22Rv1 (cell line): ENCODE measurements around the gene WHRN.

ENCODE experiments used
- H3K27ac ChIP-seq: fragments of 450-650 bp; 2 replicates; pipeline ENCODE4 v1.5.1; 2017
- CTCF ChIP-seq: fragments of 450-650 bp; IDR thresholded peaks from 2 replicates; pipeline ENCODE4 v1.5.1; 2017; ENCODE audit warnings: mild to moderate bottlenecking
- ZFX ChIP-seq: fragments of 450-650 bp; IDR thresholded peaks from 2 replicates; pipeline ENCODE4 v1.6.1; 2017; ENCODE audit warnings: antibody characterized with exemption, borderline replicate concordance

WHRN gene

DNA sequence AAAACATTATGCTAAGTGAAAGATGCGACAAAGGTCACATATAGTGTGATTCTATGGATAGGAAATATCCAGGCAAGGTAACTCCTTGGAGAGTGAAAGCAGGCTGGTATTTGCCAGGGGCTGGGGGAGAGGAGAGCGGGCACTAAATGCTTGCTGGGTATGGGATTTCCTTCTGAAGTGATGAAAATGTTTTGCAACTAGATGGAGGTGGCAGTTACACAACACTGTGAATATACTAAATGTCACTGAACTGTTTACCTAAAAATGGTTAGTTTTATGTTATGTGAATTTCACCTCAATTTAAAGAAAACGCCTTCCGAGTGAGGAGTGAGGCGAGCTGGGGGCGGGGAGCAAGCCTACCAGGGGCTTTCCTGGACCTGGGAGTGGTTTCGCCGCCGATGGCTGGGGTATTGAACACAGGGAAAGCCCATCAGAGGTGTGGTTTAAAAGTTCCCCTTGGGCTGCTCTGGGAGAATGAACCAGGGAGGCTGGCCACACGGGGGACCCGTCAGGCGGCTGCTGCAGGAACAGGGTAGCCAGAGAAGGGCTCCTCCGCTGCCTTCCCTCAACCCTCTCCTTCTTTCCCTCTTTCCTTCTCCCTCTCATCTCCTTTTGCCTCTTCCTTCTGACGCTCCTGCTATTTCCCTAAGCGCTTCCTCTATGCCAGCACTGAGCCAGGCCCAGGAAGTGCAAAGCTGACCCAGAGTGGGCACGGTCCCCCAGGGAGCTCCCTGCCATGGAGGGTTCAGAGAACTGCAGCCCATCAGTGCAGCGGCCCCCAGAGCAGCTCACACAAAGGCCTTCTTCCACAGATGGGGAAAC is 122.4 kb downstream of the WHRN start:
- H3K27ac ChIP-seq: no peak overlapping the region
- no peak for TF ChIP-seq CTCF
- no peak for TF ChIP-seq ZFX

DNA sequence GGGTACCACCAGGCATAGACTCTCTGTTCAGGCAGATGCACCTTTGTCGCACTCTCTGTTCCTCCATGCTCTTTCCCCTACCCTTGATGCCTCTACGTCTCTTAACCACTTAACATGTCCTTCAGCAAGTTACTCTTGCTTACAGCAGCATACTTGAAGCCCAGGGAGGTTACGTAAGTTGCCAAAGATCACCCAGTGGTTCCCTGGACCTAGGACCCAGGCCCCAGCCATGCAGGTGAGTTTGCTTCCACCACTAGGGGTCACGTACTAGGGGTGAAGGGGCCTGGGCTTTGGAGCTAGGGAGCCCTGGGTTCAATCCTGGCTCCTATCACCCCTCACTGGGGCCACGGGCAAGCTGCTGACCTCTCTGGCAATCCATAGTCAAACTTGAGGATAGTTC is 126.4 kb downstream of the WHRN start:
- TF ChIP-seq CTCF (no peak), ZFX (no peak)
- no peak overlapping the region for H3K27ac ChIP-seq

GRCh38 chr9:114378016-114378415 is 127.3 kb downstream of the WHRN start:
- no peak for TF ChIP-seq ZFX
- TF ChIP-seq CTCF: no peak
- no peak overlapping the region for H3K27ac ChIP-seq

GRCh38 chr9:114376586-114377445 is 128.5 kb downstream of the WHRN start:
- no peak overlapping the region for H3K27ac ChIP-seq
- TF ChIP-seq ZFX: no peak
- no peak for TF ChIP-seq CTCF

GRCh38 chr9:114375386-114376175 is 129.7 kb downstream of the WHRN start:
- TF ChIP-seq ZFX: no peak
- H3K27ac ChIP-seq: no peak overlapping the region

- no peak for TF ChIP-seq CTCF
- no peak overlapping the region for H3K27ac ChIP-seq
Measured at GRCh38 chr9:114374936-114375335, 130.3 kb downstream of the WHRN start.

- TF ChIP-seq CTCF (no peak), ZFX (no peak)
- H3K27ac ChIP-seq: no peak overlapping the region
Measured at GRCh38 chr9:114373960-114374730, 131.1 kb downstream of the WHRN start.
